HG03442 (cell line): ENCODE measurements around the gene NEUROG3.

Experiments used
- ATAC-seq: cut with Tn5 transposase; IDR thresholded peaks from one replicate; pipeline ENCODE4 v1.9.1; 2021; ENCODE audit warnings: mild to moderate bottlenecking, moderate library complexity; ENCODE audit not compliant: unreplicated experiment

NEUROG3 gene, protein sequence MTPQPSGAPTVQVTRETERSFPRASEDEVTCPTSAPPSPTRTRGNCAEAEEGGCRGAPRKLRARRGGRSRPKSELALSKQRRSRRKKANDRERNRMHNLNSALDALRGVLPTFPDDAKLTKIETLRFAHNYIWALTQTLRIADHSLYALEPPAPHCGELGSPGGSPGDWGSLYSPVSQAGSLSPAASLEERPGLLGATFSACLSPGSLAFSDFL

DNA sequence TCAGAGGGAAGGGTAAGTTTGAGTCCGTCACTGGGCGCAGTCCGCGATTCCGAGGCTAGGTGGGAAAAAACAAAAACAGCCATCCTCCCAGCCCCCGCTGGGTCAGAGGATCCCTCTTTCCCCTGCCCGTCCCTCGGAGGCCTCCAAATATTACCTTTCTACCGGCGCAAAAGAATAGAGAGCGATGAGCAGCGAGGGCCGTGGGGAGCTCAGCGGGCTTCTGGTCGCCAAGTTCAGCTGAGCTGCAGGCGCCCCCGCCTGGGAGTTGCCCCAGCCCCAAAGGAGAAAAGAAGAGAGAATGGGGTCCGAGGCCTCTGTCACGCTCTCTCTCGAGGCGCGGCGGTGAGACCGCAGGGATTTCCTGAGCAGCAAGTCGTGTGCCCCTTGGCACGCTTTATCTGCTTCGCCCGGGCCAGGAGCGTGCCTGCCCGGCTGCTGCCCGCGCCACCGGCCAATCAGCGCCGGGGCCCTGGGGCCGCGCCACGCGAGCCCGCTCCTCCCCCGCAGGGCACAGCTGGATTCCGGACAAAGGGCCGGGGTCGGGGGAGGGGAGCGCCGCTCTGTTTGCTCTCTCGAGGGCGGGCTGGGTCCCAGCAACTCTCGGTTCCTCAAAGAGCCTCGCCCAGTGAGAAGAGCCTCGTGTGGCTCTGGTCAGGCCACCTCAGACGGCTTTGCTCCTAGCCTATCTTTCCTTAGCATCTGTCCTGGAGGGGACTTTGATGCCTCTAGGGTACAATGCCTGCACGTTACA is at the start of gene NEUROG3:
Gene NEUROG3 (minus strand): TSS at position 367 of the 751 bp plus-strand sequence. CDS start 379 bp downstream, outside the sequence.
- ATAC-seq, result no peak

GRCh38 chr10:69620625-69621024 is 47.4 kb upstream of the NEUROG3 start:
- no peak for ATAC-seq

GRCh38 chr10:69619626-69620025 is 46.4 kb upstream of the NEUROG3 start:
- no peak for ATAC-seq

GRCh38 chr10:69618746-69619145 is 45.5 kb upstream of the NEUROG3 start:
- ATAC-seq, result no peak

DNA sequence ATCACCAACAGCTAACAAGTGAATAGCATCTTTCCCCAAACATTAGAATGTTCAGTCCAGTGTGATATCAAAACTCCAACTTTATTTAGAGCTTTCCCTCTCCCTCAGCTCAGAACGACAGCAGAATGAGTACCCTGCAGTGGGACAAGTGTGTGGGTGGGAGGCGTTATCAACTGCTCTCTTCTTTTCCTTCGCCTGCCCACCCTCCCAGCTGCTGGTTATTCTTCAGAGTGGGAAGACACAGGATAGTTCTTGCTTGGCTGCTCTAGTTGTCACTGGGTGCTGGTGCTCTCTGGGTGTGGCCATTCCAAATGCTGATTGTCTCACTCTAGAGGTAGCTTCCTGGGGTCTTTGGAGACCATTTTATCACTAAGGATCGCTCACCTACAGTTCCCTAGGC is 43.1 kb upstream of the NEUROG3 start:
- no peak for ATAC-seq

DNA sequence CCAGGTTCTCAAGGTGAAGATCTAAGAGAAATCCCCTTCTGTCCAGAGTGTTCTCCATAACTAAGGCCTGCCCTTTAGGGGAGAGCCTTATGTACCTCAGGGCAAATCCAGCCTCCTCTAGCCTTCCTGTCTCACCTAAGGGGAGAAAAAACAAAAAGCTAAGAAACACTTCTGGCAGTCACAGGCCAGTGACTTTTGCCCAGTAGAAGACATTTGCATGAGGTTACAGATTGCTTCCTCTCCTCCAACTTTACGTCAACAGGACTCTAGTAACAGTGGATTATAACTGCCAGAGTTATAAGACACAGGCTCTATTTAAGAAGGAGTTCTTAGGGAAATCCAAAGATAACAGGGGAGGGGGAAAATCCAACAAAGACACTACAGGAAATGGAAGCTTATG is 40.9 kb upstream of the NEUROG3 start:
- ATAC-seq, result no peak

DNA sequence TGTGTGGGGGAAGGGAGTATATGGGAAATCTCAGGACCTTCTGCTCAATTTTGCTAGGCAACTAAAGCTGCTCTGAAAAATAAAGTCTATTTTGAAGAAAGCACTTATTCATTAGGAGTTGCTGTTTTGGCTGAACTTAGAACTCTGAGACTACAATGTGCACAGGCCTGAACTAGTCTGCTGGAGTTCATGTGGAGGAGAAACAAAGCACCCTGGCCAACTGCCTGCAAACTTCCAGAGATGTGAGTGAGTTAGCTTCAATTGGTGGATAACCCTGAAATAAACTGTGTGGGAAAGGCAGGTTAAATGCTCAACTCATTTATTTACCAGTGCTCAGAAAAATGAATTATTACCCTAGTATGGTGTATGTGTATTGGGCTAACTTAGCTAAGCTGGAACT is 39.5 kb upstream of the NEUROG3 start:
- no peak for ATAC-seq

DNA sequence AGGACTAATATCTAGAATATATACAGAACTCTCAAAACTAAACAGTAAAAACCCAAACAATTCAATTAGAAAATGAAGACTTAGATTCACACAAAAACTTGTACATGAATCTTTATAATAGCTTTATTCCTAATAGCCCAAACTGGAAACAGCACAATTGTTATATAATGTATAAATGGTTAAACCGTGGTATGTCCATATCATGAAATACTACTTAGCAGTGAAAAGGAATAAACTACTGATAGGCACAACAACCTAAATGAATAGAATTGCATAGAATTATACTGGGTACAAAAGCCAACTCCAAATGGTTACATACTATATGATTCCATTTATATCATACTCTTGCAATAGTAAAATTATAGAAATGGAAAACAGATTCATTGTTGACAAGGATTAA is 35.9 kb upstream of the NEUROG3 start:
- no peak for ATAC-seq

DNA sequence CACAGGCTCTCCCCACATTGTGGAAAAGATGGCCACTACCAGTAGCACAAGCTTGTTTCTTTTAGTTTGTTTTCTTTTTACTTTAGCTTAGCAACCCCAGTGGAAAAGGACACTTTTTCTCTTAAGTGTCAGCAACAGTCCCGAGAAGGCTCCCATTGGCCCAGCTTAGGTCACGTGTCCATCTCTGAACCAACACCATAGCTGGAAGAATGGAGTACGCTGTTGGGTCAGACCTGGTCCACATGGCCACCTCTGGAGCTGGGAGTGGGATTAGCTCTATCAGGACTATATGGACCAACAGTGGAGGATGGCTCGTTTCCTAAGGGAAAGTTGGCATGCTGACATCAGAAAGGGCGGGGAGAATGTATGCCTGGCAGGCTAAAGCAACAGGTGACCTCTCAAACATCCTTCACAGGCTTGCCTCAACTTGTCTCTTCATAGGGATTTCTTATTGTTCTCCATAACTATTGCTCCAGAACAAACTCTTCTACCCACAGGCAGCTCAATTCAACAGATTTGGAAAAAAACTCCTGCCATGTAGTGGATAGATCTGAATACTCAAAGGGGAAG is 27.6 kb upstream of the NEUROG3 start:
- ATAC-seq, result no peak

- ATAC-seq, result no peak
These were observed 15.1 kb upstream of the NEUROG3 start for GRCh38 chr10:69588358-69588757.

DNA sequence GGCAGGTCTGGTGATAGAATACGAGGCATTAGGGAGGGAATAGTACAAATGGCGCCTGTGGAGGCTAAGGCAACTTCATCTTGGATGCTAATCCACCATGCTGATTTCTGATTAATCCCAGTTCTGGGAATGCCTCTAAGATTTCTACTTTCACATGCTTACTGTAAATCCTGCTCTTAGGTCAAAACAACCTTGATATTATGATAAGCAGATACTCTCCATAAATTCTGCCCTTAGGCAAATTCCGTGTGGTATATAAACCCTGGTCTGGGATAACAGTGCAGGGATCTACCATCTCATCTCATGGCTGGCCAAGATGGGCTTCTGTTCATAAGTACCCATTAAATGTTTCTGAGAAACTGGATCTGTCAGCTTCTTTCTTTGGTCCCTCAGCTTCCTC is 11.4 kb upstream of the NEUROG3 start:
- ATAC-seq, result no peak

DNA sequence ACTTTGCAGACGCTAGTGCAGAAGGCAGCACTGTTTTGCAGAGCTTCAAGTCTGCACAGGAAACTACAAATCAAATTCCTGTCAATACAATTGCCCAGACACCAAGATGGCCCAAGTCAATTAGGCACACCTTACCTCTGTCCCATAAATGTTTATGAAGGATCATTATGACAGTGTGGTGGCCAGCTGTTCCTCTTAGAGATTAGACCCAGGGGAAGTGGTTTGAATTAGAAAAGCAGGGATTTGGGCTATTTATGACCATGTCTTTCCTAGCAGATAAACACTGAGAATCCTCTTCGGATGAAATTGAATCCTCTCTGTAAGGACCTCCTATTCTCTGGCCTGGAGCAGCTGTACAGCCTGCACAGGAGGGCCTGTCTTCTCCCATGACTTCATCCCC is 9.9 kb upstream of the NEUROG3 start:
- ATAC-seq, result no peak

DNA sequence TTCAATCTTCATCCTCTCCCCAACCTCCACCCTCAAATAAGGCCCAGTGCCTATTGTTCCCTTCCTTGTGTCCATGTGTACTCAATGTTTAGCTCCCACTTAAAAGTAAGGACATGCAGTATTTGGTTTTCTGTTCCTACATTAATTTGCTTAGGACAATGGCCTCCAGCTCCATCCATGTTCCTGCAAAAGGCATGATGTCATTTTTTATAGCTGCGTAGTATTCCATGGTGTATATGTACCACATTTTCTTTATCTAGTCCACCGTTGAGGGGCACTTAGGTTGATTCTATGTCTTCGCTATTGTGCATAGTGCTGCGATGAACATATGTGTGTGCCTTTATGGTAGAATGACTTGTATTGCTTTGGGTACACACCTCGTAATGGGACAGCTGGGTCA is 7.2 kb upstream of the NEUROG3 start:
- no peak for ATAC-seq

DNA sequence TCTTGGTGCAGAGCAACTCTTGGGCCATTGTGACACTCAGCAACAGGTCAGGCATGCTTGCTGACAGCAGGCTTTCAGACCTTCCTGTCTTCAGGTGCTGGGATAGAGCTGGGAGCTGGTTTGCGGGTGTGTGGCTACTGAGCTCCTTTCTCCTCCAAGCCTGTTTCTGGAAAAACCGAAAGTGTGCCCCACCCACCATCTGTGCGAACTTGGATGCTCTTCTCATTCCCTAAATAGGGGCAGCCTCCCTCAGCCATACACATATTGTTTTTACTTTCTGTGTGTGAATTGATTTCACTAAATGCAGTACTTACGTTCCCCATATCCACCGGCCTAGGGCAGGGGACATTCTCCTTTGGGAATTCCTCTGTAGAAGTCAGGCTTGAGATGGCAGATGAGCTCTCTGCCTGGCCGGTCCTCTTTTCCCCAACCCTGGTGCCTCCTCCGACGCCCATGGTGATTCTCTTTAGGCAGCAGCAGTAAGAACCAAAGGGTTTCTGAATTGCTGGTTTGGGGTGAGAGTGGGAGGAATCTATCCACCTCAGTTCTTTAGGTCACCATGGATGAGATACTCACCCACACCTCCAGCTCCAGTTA is 6.3 kb upstream of the NEUROG3 start:
- no peak for ATAC-seq

DNA sequence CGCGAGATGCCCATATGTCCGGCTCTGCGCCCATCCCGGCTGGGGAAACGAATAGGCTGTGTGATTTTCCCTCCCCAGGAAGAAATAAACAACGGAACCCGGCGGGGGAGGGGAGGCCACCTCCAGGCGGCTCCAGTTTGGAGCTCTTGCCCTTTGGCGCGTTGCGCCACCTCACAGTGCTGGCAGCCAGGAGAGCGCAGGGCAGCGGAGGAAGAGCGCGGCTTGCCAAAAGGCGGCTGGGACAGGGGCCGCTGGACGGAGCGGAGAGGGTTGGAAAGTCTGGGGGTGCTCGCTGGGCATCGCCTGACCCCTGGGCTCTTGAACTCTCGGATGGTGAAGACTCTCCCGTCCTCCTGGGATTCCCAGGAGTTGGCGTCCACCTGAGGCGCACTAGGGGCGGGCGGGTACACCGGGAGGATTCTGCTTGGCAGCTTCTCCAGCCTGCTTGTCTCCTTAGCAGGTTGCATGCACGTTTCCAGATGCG is 5.3 kb upstream of the NEUROG3 start:
- no peak for ATAC-seq

DNA sequence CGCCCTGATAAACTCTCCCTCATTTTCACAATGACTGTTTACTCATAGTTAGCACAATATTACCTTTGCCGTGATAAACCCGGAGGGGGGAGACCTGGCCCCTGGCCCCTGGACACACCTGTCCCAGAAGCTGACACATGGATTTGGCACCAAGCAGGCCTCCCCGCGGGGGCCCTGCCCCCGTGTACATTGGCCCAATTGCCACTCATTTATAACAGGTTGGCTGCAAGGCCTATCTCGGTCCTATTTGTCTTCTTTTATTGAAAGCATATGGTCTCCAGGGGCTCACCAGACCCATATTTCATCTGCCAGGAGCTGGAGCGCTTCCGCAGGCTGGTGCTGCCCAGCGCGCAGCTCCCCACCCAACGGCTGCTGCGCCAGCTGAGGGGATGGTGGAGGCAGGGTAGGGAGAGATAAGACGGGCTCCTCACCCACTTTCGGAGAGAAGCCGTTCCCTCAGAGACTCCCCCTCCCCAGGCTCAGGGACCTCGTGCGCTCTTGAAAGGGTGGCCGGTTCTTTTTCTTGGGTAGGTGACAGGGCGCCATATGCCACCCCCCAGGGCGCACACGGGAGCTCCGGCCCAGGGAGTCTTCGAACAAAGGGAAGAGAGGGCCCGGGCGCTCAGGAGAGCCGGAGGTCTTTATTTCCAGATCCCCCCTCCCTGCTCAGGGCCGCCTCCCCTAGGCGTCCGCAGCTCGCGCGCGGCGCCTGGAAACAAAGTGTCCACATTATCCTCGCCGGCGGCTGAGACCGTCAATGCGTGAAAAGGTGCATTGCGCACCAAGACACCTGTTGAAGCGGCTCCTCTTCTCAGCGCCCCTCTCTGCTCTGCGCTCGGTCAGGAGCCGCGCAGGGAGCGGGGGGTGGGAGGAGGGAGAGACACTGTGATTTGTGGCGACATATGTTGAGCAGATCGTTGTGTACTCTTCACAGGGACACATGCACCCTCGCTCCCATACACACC is 4.3 kb upstream of the NEUROG3 start:
- ATAC-seq, result no peak

GRCh38 chr10:69576334-69577011 is 3.3 kb upstream of the NEUROG3 start:
- no peak for ATAC-seq

- no peak for ATAC-seq
These were observed 2.0 kb upstream of the NEUROG3 start for GRCh38 chr10:69575164-69575722.

DNA sequence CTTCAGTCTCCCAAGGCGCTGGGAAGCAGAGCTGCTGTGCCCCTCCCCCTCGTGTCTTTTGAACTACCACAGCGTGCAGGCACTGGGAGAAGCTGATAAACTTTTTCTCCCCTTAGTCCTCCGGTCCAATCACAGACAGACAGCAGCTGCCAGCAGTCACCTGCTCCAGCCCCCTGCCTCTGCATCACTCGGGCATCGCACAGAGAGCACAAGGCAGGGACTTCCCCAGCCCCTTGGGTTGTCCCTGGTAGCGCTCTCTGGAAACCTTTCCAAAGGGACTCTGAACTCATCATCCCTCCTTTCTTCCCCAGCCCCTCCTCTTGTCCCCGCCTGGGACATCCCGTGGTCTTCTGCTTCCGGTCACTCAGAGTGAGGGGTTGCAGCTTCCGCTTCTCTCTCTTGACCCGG is 1.4 kb upstream of the NEUROG3 start:
- no peak for ATAC-seq
